Osteocyte (in vitro differentiated cells): ENCODE data around the gene DTWD2. TPM values are rescaled to one million over a fixed set of nuclear protein-coding genes. Genes with fewer than 3 reads are reported as not detected.
"Not testable (repeated sequence)": the region's sequence is repeated elsewhere in the genome, so short reads cannot be mapped to it uniquely, and the experiment has no call there.

ENCODE experiments used
- DNase-seq: peaks from one replicate; pipeline ENCODE4 v3.0.0; 2021; ENCODE audit warnings: mixed read lengths; ENCODE audit not compliant: unreplicated experiment; ENCODE audit errors: extremely low spot score
- H3K27ac Mint-ChIP-seq: one replicate; pipeline ENCODE4 v1.8.0; 2021; ENCODE audit warnings: mild to moderate bottlenecking, mixed read lengths; ENCODE audit not compliant: unreplicated experiment
- H3K27me3 Mint-ChIP-seq: one replicate; pipeline ENCODE4 v1.8.0; 2021; ENCODE audit warnings: mixed read lengths; ENCODE audit not compliant: unreplicated experiment
- H3K36me3 Mint-ChIP-seq: one replicate; pipeline ENCODE4 v1.8.0; 2021; ENCODE audit warnings: mixed read lengths; ENCODE audit not compliant: unreplicated experiment
- H3K4me1 Mint-ChIP-seq: one replicate; pipeline ENCODE4 v1.8.0; 2021; ENCODE audit warnings: mixed read lengths; ENCODE audit not compliant: unreplicated experiment
- H3K4me3 Mint-ChIP-seq: one replicate; pipeline ENCODE4 v1.8.0; 2021; ENCODE audit warnings: mild to moderate bottlenecking, moderate library complexity, mixed read lengths; ENCODE audit not compliant: unreplicated experiment
- H3K9me3 Mint-ChIP-seq: one replicate; pipeline ENCODE4 v1.8.0; 2021; ENCODE audit warnings: mixed read lengths; ENCODE audit not compliant: unreplicated experiment
- CTCF ChIP-seq: fragments of 200-600 bp; sonication (generic); IDR thresholded peaks from 2 replicates; pipeline ENCODE4 v1.5.0; 2021; ENCODE audit warnings: antibody characterized with exemption, mild to moderate bottlenecking, moderate library complexity
- total RNA-seq: library from RNA; stranded (reverse); gene quantifications from 2 replicates; pipeline ENCODE4 v1.2.1, GENCODE V29; 2021

The DTWD2 gene
- total RNA-seq, 1 donor from 2014 or later, result 5.8 TPM

GRCh38 chr5:118963169-118963568 lies 25.2 kb downstream of the DTWD2 start:
- Mint-ChIP-seq H3K9me3 (peaks cover 13% of the 10 kb centered on the region), H3K27ac (no peak overlapping the region), H3K4me1 (no peaks in the 10 kb centered on the region), H3K4me3 (no peak overlapping the region), H3K36me3 (peaks cover 6% of the 10 kb centered on the region), H3K27me3 (no peaks in the 10 kb centered on the region)
- no peak for TF ChIP-seq CTCF
- no peak for DNase-seq

GRCh38 chr5:118960557-118960956 lies 27.8 kb downstream of the DTWD2 start:
- Mint-ChIP-seq H3K4me1 (no peaks in the 10 kb centered on the region), H3K27ac (no peak overlapping the region), H3K27me3 (no peaks in the 10 kb centered on the region), H3K9me3 (peaks cover 13% of the 10 kb centered on the region), H3K4me3 (no peak overlapping the region), H3K36me3 (peaks cover 6% of the 10 kb centered on the region)
- no peak for DNase-seq
- TF ChIP-seq CTCF, result no peak

- TF ChIP-seq CTCF, result peak; percentile 64
- DNase-seq, result no peak
- Mint-ChIP-seq H3K36me3 (peaks cover 6% of the 10 kb centered on the region), H3K27me3 (no peaks in the 10 kb centered on the region), H3K27ac (no peak overlapping the region), H3K4me3 (no peak overlapping the region), H3K9me3 (peaks cover 13% of the 10 kb centered on the region), H3K4me1 (no peaks in the 10 kb centered on the region)
These were observed 31.6 kb downstream of the DTWD2 start for GRCh38 chr5:118956727-118957126.

- no peak for DNase-seq
- Mint-ChIP-seq H3K27me3 (no peaks in the 10 kb centered on the region), H3K27ac (no peak overlapping the region), H3K9me3 (no peaks in the 10 kb centered on the region), H3K4me3 (no peak overlapping the region), H3K36me3 (no peaks in the 10 kb centered on the region), H3K4me1 (no peaks in the 10 kb centered on the region)
- no peak for TF ChIP-seq CTCF
These were observed 34.7 kb downstream of the DTWD2 start for GRCh38 chr5:118953652-118954005.

- DNase-seq, result no peak
- H3K27ac Mint-ChIP-seq, result no peak overlapping the region
- no peaks in the 10 kb centered on the region for H3K27me3 Mint-ChIP-seq
- no peaks in the 10 kb centered on the region for H3K36me3 Mint-ChIP-seq
- no peaks in the 10 kb centered on the region for H3K9me3 Mint-ChIP-seq
- TF ChIP-seq CTCF, result no peak
- no peak overlapping the region for H3K4me3 Mint-ChIP-seq
- no peaks in the 10 kb centered on the region for H3K4me1 Mint-ChIP-seq
These were observed 35.2 kb downstream of the DTWD2 start for GRCh38 chr5:118952992-118953651.

- not testable (repeated sequence) for H3K36me3 Mint-ChIP-seq, H3K27ac Mint-ChIP-seq, DNase-seq, H3K4me3 Mint-ChIP-seq, H3K4me1 Mint-ChIP-seq, H3K9me3 Mint-ChIP-seq, H3K27me3 Mint-ChIP-seq
These were observed 36.0 kb downstream of the DTWD2 start for GRCh38 chr5:118952306-118952705.

- not testable (repeated sequence) for DNase-seq, H3K4me3 Mint-ChIP-seq, H3K36me3 Mint-ChIP-seq, H3K9me3 Mint-ChIP-seq, H3K27me3 Mint-ChIP-seq, H3K4me1 Mint-ChIP-seq, H3K27ac Mint-ChIP-seq
These were observed 38.0 kb downstream of the DTWD2 start for GRCh38 chr5:118950354-118950753.
